Gastrocnemius medialis (tissue), 4 donors: Measurements from ENCODE around the gene ABR. TPM values are rescaled to one million over a fixed set of nuclear protein-coding genes. Genes with fewer than 3 reads are reported as not detected.
"Not testable (repeated sequence)": the region's sequence is repeated elsewhere in the genome, so short reads cannot be mapped to it uniquely, and the experiment has no call there.

ENCODE experiments used
- ATAC-seq, 2 donors: fragments of 150-250 bp; one replicate each; pipeline ENCODE4 v1.9.1; 2016
- DNase-seq, 2 donors: peaks; one replicate each; pipeline ENCODE4 v3.0.0-alpha.2; 2019
- H3K27ac ChIP-seq, 4 donors: fragments of 200-600 bp; sonication (generic); 1 replicate in 1 of 4; 2 replicates in 3 of 4; pipeline ENCODE4 v1.5.1; 2016 to 2018; ENCODE audit warnings: mild to moderate bottlenecking in 2 of 4, moderate library complexity in 1 of 4
- H3K27me3 ChIP-seq, 3 donors: fragments of 200-600 bp; sonication (generic) in 2 of 3; 1 replicate in 1 of 3; 2 replicates in 2 of 3; pipeline versions ENCODE4 v1.5.1 to v1.6.0; 2016 to 2019; ENCODE audit warnings: mild to moderate bottlenecking in 1 of 3, moderate library complexity in 1 of 3
- H3K36me3 ChIP-seq, 2 donors: fragments of 200-600 bp; sonication (generic) in 1 of 2; one replicate each; pipeline ENCODE4 v1.5.1; 2017 to 2018
- H3K4me1 ChIP-seq, 2 donors: fragments of 200-600 bp; sonication (generic) in 1 of 2; one replicate each; pipeline ENCODE4 v1.5.1; 2016 to 2017; ENCODE audit warnings: mild to moderate bottlenecking in 2 of 2
- H3K4me3 ChIP-seq, 4 donors: fragments of 200-600 bp; sonication (generic) in 3 of 4; 1 replicate in 1 of 4; 2 replicates in 3 of 4; pipeline ENCODE4 v1.5.1; 2016 to 2019; ENCODE audit warnings: mild to moderate bottlenecking in 2 of 4
- H3K9me3 ChIP-seq, 3 donors: fragments of 200-600 bp; sonication (generic) in 2 of 3; 1 replicate in 1 of 3; 2 replicates in 2 of 3; pipeline ENCODE4 v1.5.1; 2016 to 2019
- CTCF ChIP-seq, 5 experiments: fragments of 450-650 bp in 3 of 5; fragments of 200-600 bp in 2 of 5; sonication (generic) in 2 of 5; IDR thresholded peaks in 4 of 5; conservative IDR thresholded peaks in 1 of 5; 1 replicate in 4 of 5; 2 replicates in 1 of 5; pipeline ENCODE4 v1.5.1; 2016 to 2019; ENCODE audit warnings: antibody characterized with exemption in 5 of 5, mild to moderate bottlenecking in 3 of 5, moderate library complexity in 3 of 5
- POLR2A ChIP-seq, 2 donors: fragments of 450-650 bp; IDR thresholded peaks; one replicate each; pipeline ENCODE4 v1.6.1; 2017; ENCODE audit warnings: antibody characterized with exemption in 2 of 2, mild to moderate bottlenecking in 2 of 2, moderate library complexity in 2 of 2
- in situ Hi-C, 4 donors: fragments of 200-750 bp; cut with MboI; loops; one replicate each; pipeline versions ENCODE4 v1.15.0 to v1.8.0; 2017; ENCODE audit warnings: low sequenced_read_pairs in 4 of 4
- intact Hi-C: fragments of 100-400 bp; cut with DNase I; formaldehyde crosslinking; loops from one replicate; pipeline ENCODE4 v1.15.1; 2023; ENCODE audit warnings: low total_unique reads
- total RNA-seq, 4 donors: library from RNA; depleted of rRNA; stranded (reverse); fragments of >200 nt; gene quantifications; one replicate each; pipeline versions ENCODE4 v1.1.0 to v1.2.3, GENCODE V29; 2016

The ABR gene
- total RNA-seq, 4 donors from 2014 or later: 9.7 to 15.4 (median 12.8) TPM

- Histone ChIP-seq H3K9me3 (no peaks in the 10 kb centered on the region), H3K36me3 (peaks cover 0 to 10% of the 10 kb centered on the region in 2 donors), H3K27ac (no peak overlapping the region), H3K27me3 (no peaks in the 10 kb centered on the region), H3K4me3 (no peak overlapping the region), H3K4me1 (peaks cover 0 to 5% of the 10 kb centered on the region in 2 donors)
- ATAC-seq (no peak), DNase-seq (no peak)
- in situ Hi-C loops (no loop called here), intact Hi-C loops (no loop called here)
- no peak for TF ChIP-seq POLR2A (IDR thresholded peaks at IDR 0.05)
Observed at GRCh38 chr17:1071103-1071825, 108.5 kb downstream of the ABR start.

- no peaks in the 10 kb centered on the region for H3K9me3 ChIP-seq
- intact Hi-C loops: no loop called here
- no peak for DNase-seq
- no peak for ATAC-seq
- no peak overlapping the region for H3K4me3 ChIP-seq
- in situ Hi-C loops: no loop called here
- H3K27me3 ChIP-seq: no peaks in the 10 kb centered on the region
- H3K4me1 ChIP-seq: peaks cover 0 to 4% of the 10 kb centered on the region in 2 donors
- no peak for TF ChIP-seq CTCF (IDR thresholded peaks at IDR 0.05 in 4 of 5, conservative IDR thresholded peaks at IDR 0.05 in 1 of 5)
- no peak for TF ChIP-seq POLR2A (IDR thresholded peaks at IDR 0.05)
- peaks cover 0 to 10% of the 10 kb centered on the region in 2 donors for H3K36me3 ChIP-seq
- H3K27ac ChIP-seq: no peak overlapping the region
Observed at GRCh38 chr17:1070411-1070810, 109.4 kb downstream of the ABR start.

- no peak for TF ChIP-seq CTCF (IDR thresholded peaks at IDR 0.05 in 4 of 5, conservative IDR thresholded peaks at IDR 0.05 in 1 of 5)
- no peak for TF ChIP-seq POLR2A (IDR thresholded peaks at IDR 0.05)
- H3K9me3 ChIP-seq: no peaks in the 10 kb centered on the region
- H3K4me3 ChIP-seq: no peak overlapping the region
- peaks cover 0 to 10% of the 10 kb centered on the region in 2 donors for H3K36me3 ChIP-seq
- no peaks in the 10 kb centered on the region for H3K27me3 ChIP-seq
- in situ Hi-C loops (no loop called here), intact Hi-C loops (no loop called here)
- no peak overlapping the region for H3K27ac ChIP-seq
- DNase-seq (no peak), ATAC-seq (no peak)
- no peaks in the 10 kb centered on the region for H3K4me1 ChIP-seq
Observed at GRCh38 chr17:1069847-1070246, 109.9 kb downstream of the ABR start.

- intact Hi-C loops (no loop called here), in situ Hi-C loops (no loop called here)
- H3K4me1 ChIP-seq: no peaks in the 10 kb centered on the region
- no peak for TF ChIP-seq POLR2A (IDR thresholded peaks at IDR 0.05)
- no peak for TF ChIP-seq CTCF (IDR thresholded peaks at IDR 0.05 in 4 of 5, conservative IDR thresholded peaks at IDR 0.05 in 1 of 5)
- H3K4me3 ChIP-seq: no peak overlapping the region
- H3K9me3 ChIP-seq: no peaks in the 10 kb centered on the region
- DNase-seq (no peak), ATAC-seq (no peak)
- H3K36me3 ChIP-seq: peaks cover 0 to 10% of the 10 kb centered on the region in 2 donors
- H3K27me3 ChIP-seq: no peaks in the 10 kb centered on the region
- H3K27ac ChIP-seq: no peak overlapping the region
Observed at GRCh38 chr17:1068356-1068755, 111.4 kb downstream of the ABR start.

- ATAC-seq (no peak), DNase-seq (no peak)
- H3K27me3 ChIP-seq: no peaks in the 10 kb centered on the region
- peaks cover 0 to 10% of the 10 kb centered on the region in 2 donors for H3K36me3 ChIP-seq
- in situ Hi-C loops (no loop called here), intact Hi-C loops (no loop called here)
- H3K4me1 ChIP-seq: no peaks in the 10 kb centered on the region
- no peak overlapping the region for H3K4me3 ChIP-seq
- TF ChIP-seq POLR2A (IDR thresholded peaks at IDR 0.05): no peak
- no peak for TF ChIP-seq CTCF (IDR thresholded peaks at IDR 0.05 in 4 of 5, conservative IDR thresholded peaks at IDR 0.05 in 1 of 5)
- H3K9me3 ChIP-seq: no peaks in the 10 kb centered on the region
- H3K27ac ChIP-seq: no peak overlapping the region
Observed at GRCh38 chr17:1067282-1067956, 112.4 kb downstream of the ABR start.

GRCh38 chr17:1065416-1065815, 114.4 kb downstream of the ABR start:
- H3K4me1 ChIP-seq, H3K4me3 ChIP-seq, DNase-seq, in situ Hi-C loops, intact Hi-C loops, H3K27ac ChIP-seq, H3K9me3 ChIP-seq, ATAC-seq, H3K36me3 ChIP-seq, H3K27me3 ChIP-seq: not testable (repeated sequence)
